Measurements from ENCODE around the gene BICD1.
"Not testable (repeated sequence)": the region's sequence is repeated elsewhere in the genome, so short reads cannot be mapped to it uniquely, and the experiment has no call there.

Gene BICD1

GRCh38 chr12:32196250-32197198 is 89.9 kb downstream of the BICD1 start:
- no peak for DNase-seq (ENCODE audit: low read depth)

DNA sequence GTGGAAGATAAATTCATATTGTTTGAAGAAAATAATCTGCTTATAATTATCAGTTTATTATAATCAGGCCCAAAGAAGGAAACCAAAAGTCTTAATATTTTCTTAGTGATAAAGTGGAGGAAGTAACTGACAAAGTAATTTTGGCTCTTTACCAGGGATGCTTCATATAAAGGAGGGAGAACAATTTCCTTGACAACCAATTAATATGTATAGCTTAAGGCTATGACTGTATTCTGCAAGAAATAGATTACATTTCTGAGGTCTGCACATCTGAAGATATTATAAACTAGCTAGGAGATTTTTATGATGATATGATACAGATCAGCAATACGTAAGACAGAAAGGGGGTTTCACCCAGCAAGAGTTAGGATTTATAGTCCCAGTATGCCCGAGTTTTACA is 90.8 kb downstream of the BICD1 start:
- DNase-seq (ENCODE audit: low read depth) = no peak

- DNase-seq (ENCODE audit: low read depth) = no peak
Observed at GRCh38 chr12:32198555-32198954, 91.9 kb downstream of the BICD1 start.

- no peak for DNase-seq (ENCODE audit: low read depth)
Observed at GRCh38 chr12:32201096-32201495, 94.4 kb downstream of the BICD1 start.

- no peak for DNase-seq (ENCODE audit: low read depth)
Observed at GRCh38 chr12:32201976-32202375, 95.3 kb downstream of the BICD1 start.

GRCh38 chr12:32205731-32206130 is 99.1 kb downstream of the BICD1 start:
- no peak for DNase-seq (ENCODE audit: low read depth)

DNA sequence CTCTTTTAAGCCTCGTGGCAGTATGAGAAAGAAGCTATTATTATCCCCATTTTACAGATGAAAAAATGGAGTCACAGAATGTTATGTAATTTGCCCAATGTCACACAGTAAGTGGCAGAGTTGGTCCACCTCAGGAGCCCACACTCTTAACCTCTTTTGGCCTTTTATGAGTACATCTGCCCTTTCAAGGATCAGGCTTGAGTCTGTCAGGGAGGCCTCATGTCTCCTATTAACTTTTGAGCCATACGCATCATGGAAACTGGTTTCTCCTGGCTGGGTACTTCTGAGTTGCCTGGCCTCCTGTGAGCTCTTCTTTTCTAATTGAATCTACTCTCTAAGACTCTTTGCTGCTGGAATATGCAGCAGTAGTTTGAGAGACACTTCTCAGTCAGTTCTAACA is 101.7 kb downstream of the BICD1 start:
- DNase-seq (ENCODE audit: low read depth) = no peak

DNA sequence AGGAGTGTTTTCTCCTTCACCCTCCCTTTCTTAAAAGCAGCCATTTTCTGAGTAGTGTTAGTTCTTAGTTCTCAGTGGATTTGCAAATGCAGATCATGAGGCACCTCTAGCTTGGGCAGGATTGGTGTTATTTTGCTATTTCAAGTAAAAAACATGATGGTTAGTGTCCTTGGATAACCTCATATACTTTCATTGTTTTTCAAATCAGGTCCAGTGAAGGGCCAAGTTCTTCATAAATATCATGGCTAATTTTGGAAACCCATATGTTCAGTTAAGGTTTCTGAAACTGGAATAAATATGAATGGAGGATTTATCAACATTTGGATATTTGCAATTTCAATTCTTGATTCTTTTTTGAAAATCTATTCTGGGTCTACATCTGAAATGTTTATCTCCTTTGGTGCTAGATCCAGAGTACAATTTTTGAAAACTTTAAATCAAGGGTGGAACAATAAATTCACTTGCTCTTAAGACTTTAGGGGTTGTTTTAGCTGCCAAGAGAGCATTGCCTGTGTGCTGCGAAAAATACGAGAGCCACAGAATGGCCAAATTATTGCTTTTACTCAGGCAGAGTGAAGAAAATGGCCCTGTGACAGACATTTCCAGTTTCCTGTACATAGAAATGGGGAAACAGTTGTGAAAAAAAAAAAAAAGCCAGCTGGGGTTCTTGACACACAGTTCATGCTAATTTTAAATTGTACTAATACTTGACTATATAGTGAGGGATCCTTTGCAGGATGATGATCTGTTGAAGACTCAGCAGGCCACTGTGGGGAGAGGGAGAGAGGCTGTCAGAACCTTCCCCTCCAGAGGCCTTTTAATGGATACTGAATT is 104.6 kb downstream of the BICD1 start:
- no peak for DNase-seq (ENCODE audit: low read depth)

DNA sequence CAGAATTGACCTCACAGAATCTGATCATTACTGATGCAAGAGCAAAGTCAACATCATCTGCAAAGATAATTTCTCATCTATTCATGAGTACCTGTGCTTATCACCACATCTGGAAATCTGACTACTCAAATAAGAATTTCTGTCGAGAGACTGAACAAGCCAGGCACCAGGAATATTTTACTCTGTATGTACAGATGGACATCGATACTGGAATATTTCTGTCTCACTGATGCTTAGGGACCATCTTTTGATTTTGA is 105.2 kb downstream of the BICD1 start:
- no peak for DNase-seq (ENCODE audit: low read depth)

GRCh38 chr12:32214723-32215122 is 108.1 kb downstream of the BICD1 start:
- DNase-seq (ENCODE audit: low read depth) = no peak

- DNase-seq (ENCODE audit: low read depth) = no peak
Observed at GRCh38 chr12:32217354-32218310, 111.0 kb downstream of the BICD1 start.

GRCh38 chr12:32223941-32224340 is 117.3 kb downstream of the BICD1 start:
- no peak for DNase-seq (ENCODE audit: low read depth)

DNA sequence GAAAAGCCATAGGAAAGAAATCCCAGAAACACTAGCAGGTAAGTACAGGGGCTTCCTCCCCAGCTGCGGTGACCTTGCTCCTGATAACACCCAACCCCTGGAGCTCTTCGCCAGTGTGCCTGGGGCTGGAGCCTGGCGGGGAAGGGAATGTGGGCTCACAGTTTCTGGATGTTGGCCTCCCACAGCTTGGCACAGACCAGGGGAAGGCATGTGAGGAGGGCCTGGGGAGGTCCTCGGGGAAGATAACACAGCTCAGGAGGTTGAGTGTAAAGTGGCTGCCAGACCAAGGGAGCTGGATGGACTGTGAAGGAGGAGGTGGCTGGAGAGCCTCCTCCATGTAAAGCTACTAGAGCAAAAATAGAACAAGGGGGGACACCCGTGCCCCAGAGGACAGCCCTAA is 120.1 kb downstream of the BICD1 start:
- DNase-seq (ENCODE audit: low read depth) = no peak

DNA sequence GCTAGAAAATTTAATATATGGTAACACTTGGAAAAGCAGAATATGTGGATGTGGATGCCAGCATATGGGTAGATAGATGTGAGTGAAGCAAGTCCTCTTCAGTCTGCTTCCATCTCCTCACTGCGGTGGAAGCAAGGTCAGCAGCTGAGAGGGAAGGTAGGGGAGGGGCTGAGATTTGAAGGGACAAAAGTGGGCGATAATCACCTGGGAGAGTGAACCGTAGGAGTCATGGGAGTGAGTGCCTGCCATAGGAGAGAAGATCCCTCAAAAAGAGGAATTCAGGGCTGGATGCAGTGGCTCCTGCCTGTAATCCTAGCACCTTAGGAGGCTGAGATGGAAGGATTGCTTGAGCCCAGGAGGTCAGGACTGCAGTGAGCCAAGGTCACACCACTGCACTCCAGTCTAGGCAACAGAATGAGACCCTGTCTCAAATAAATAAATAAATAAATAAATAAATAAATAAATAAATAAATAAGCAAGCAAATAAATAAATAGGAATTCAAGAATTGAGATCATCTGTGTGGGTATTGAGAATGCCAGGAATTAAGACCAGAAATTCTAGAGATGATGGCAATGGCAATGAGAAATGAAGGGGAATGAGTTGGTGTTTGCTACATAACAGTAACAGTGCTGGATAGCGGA is 123.4 kb downstream of the BICD1 start:
- no peak for DNase-seq (ENCODE audit: low read depth)

- DNase-seq (ENCODE audit: low read depth) = no peak
Observed at GRCh38 chr12:32230613-32230993, 124.0 kb downstream of the BICD1 start.

DNA sequence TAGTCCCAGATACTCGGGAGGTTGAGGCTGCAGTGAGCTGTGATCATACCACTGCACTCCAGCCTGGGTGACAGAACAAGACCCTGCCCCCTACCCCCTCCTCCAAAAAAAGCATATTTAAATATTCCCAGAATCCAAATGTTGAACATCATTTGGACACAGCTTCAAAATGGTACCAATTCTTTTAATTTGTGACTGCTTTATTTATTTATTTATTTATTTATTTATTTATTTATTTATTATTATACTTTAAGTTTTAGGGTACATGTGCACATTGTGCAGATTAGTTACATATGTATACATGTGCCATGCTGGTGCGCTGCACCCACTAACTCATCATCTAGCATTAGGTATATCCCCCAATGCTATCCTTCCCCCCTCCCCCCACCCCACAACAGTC is 124.7 kb downstream of the BICD1 start:
- not testable (repeated sequence) for DNase-seq (ENCODE audit: low read depth)

DNA sequence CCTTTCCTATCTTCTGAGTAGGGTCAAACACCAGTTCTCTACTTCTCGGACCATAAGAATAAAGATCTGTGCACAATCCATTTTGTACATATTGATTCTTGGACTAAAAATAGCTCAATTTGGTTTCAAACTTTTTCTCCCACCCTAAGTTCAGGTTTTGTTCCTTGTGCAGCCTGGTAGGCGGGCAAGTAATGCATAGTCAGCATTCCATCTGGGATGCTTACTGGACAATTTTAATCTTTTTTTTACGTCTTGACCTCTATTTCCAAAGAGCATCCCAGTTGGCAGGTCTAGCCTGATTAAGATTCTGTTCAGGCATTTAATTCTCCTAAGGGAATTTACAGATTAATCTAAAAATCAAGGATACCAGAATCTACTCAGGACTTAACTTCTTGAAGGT is 126.9 kb downstream of the BICD1 start:
- DNase-seq (ENCODE audit: low read depth) = no peak

GRCh38 chr12:32235251-32235650 is 128.6 kb downstream of the BICD1 start:
- DNase-seq (ENCODE audit: low read depth) = no peak

DNA sequence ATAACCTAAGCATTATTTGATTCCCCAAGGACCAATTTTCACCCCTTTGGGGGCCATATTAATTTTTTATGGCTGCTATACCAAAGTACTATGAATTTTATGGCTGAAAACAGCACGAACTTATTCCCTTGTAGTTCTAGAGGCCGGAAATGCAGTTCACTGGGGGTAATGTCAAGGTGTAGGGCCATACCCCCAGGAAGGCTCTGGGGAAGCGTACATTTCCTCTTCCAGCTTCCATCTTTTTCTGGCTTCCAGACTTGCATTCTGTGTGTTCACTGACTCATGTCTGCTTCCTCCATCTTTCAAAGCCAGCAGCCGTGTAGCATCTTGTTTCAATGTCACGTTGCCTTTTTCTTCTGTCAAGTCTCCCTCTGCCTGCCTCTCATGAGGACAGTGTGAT is 133.5 kb downstream of the BICD1 start:
- DNase-seq (ENCODE audit: low read depth) = no peak

- DNase-seq (ENCODE audit: low read depth) = no peak
Observed at GRCh38 chr12:32240831-32241230, 134.2 kb downstream of the BICD1 start.

DNA sequence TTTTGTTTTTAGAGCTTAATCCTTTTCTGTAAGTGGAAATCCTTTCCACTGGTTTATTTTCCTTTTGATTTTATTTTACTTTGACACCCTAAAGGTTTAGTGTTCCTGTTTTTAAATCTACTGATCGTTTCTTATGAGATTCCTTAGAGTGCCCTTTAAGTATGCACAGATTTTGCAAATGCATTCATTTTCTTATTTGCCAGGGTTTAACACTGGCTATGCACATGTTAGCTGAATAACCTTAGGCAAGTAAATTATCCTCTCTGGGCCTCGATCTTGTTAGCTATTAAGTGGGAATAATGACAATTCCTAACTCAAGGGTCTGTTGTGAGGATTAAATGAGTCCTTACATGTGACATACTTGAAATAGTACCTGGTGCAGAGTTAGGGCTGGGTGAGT is 136.0 kb downstream of the BICD1 start:
- DNase-seq (ENCODE audit: low read depth) = no peak
